ENCODE results near the gene TEAD1. TPM values are rescaled to one million over a fixed set of nuclear protein-coding genes. Genes with fewer than 3 reads are reported as not detected.

TEAD1 gene
- total and polyA plus RNA-seq, 3 experiments from 2014 or later = 0.59 to 0.89 TPM; not detected in 1

- Histone ChIP-seq H3K9me3 (ENCODE audit: low read length) (no peaks in the 10 kb centered on the region), H3K27ac (ENCODE audit: low read depth, low read length) (no peak overlapping the region), H3K36me3 (ENCODE audit: insufficient read depth, low read length) (no peaks in the 10 kb centered on the region), H3K4me3 (ENCODE audit: low read length) (no peak overlapping the region), H3K4me1 (ENCODE audit: insufficient read depth, low read length) (no peaks in the 10 kb centered on the region), H3K27me3 (ENCODE audit: insufficient read depth, low read length, poor library complexity, severe bottlenecking) (no peaks in the 10 kb centered on the region)
- Mint-ChIP-seq H3K36me3 (peaks cover 0 to 1% (median 0%) of the 10 kb centered on the region in 3 donors), H3K27ac (no peak overlapping the region), H3K27me3 (peaks cover 9 to 28% of the 10 kb centered on the region in 2 donors), H3K9me3 (no peaks in the 10 kb centered on the region), H3K4me3 (no peak overlapping the region), H3K4me1 (no peaks in the 10 kb centered on the region)
- DNase-seq = no peak
- ChIA-PET CTCF (interaction anchor here (0.9 kb wide), 1 partner anchor 9 kb away, joined by 3 read pairs; no protein-coding TSS in a partner anchor), POLR2A (no interaction called here)
Observed at GRCh38 chr11:12897390-12897789, 223.2 kb downstream of the TEAD1 start.

DNA sequence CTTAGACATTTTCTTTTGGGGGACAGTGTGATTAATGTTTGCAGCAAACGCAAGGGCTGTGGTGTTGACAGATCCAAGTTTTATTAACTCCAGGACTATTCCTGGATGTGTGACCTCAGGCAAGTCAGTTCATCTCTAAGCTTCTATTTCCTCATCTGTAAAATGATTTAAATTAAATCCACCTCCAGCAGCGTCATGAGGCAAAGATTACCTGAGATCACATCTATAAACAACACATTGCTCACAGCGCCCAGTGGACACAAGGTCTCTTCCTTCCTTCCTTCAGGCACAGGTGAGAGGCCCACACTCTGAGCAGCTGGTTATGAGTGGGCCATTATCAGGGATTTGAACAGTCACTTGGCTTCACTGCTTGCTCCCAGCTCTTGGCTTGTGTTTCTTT lies 223.6 kb downstream of the TEAD1 start:
- H3K4me1 ChIP-seq (ENCODE audit: insufficient read depth, low read length) = no peaks in the 10 kb centered on the region
- Mint-ChIP-seq H3K9me3 (no peaks in the 10 kb centered on the region), H3K27me3 (peaks cover 10 to 28% of the 10 kb centered on the region in 2 donors), H3K4me1 (no peaks in the 10 kb centered on the region), H3K36me3 (peaks cover 0 to 1% (median 0%) of the 10 kb centered on the region in 3 donors), H3K27ac (no peak overlapping the region), H3K4me3 (no peak overlapping the region)
- no peak overlapping the region for H3K27ac ChIP-seq (ENCODE audit: low read depth, low read length)
- H3K4me3 ChIP-seq (ENCODE audit: low read length) = no peak overlapping the region
- ChIA-PET POLR2A (no interaction called here), CTCF (interaction anchor here (0.9 to 1.3 kb wide), 2 partner anchors 9 to 566 kb away, joined by 3 to 6 read pairs; no protein-coding TSS in a partner anchor)
- H3K27me3 ChIP-seq (ENCODE audit: insufficient read depth, low read length, poor library complexity, severe bottlenecking) = no peaks in the 10 kb centered on the region
- no peaks in the 10 kb centered on the region for H3K9me3 ChIP-seq (ENCODE audit: low read length)
- no peaks in the 10 kb centered on the region for H3K36me3 ChIP-seq (ENCODE audit: insufficient read depth, low read length)
- DNase-seq = no peak

GRCh38 chr11:12900496-12900895 lies 226.3 kb downstream of the TEAD1 start:
- Histone ChIP-seq H3K9me3 (ENCODE audit: low read length) (no peaks in the 10 kb centered on the region), H3K27me3 (ENCODE audit: insufficient read depth, low read length, poor library complexity, severe bottlenecking) (no peaks in the 10 kb centered on the region), H3K36me3 (ENCODE audit: insufficient read depth, low read length) (no peaks in the 10 kb centered on the region), H3K4me3 (ENCODE audit: low read length) (no peak overlapping the region), H3K27ac (ENCODE audit: low read depth, low read length) (no peak overlapping the region), H3K4me1 (ENCODE audit: insufficient read depth, low read length) (no peaks in the 10 kb centered on the region)
- no peaks in the 10 kb centered on the region for H3K9me3 Mint-ChIP-seq
- CTCF ChIA-PET = no interaction called here
- no peak overlapping the region for H3K27ac Mint-ChIP-seq
- no peaks in the 10 kb centered on the region for H3K4me1 Mint-ChIP-seq
- H3K27me3 Mint-ChIP-seq = peaks cover 15 to 33% of the 10 kb centered on the region in 2 donors
- POLR2A ChIA-PET = no interaction called here
- DNase-seq = no peak
- peaks cover 0 to 1% (median 0%) of the 10 kb centered on the region in 3 donors for H3K36me3 Mint-ChIP-seq
- no peak overlapping the region for H3K4me3 Mint-ChIP-seq

DNA sequence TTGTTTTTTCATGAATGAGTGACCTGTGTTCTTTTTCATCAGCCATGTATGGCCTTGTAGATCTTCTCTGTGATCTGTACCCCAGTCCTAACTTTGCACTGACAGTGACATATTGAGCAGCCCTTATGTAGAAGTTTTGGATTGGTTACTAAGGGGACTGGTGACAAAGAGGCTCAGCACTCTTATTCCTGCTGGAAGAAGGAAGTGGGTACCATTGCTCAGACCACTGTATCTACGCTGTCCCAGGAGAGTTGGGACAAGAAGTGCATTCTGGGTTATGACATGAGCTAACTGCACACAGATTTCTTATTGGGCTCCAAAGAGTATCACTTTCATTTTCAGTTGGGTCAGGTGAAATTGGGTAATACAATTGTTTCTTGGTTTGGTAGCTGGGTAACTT lies 227.1 kb downstream of the TEAD1 start:
- ChIA-PET POLR2A (no interaction called here), CTCF (no interaction called here)
- Mint-ChIP-seq H3K27ac (no peak overlapping the region), H3K9me3 (no peaks in the 10 kb centered on the region), H3K36me3 (peaks cover 0 to 1% (median 0%) of the 10 kb centered on the region in 3 donors), H3K4me1 (no peaks in the 10 kb centered on the region), H3K27me3 (peaks cover 12 to 35% of the 10 kb centered on the region in 2 donors), H3K4me3 (no peak overlapping the region)
- no peaks in the 10 kb centered on the region for H3K4me1 ChIP-seq (ENCODE audit: insufficient read depth, low read length)
- no peak overlapping the region for H3K27ac ChIP-seq (ENCODE audit: low read depth, low read length)
- no peak for DNase-seq
- H3K9me3 ChIP-seq (ENCODE audit: low read length) = no peaks in the 10 kb centered on the region
- no peaks in the 10 kb centered on the region for H3K36me3 ChIP-seq (ENCODE audit: insufficient read depth, low read length)
- H3K4me3 ChIP-seq (ENCODE audit: low read length) = no peak overlapping the region
- no peaks in the 10 kb centered on the region for H3K27me3 ChIP-seq (ENCODE audit: insufficient read depth, low read length, poor library complexity, severe bottlenecking)

GRCh38 chr11:12901874-12902481 lies 227.8 kb downstream of the TEAD1 start:
- Histone ChIP-seq H3K9me3 (ENCODE audit: low read length) (no peaks in the 10 kb centered on the region), H3K4me1 (ENCODE audit: insufficient read depth, low read length) (no peaks in the 10 kb centered on the region), H3K4me3 (ENCODE audit: low read length) (no peak overlapping the region), H3K36me3 (ENCODE audit: insufficient read depth, low read length) (no peaks in the 10 kb centered on the region), H3K27ac (ENCODE audit: low read depth, low read length) (no peak overlapping the region), H3K27me3 (ENCODE audit: insufficient read depth, low read length, poor library complexity, severe bottlenecking) (no peaks in the 10 kb centered on the region)
- ChIA-PET CTCF (no interaction called here), POLR2A (interaction anchor here (0.6 kb wide), 1 partner anchor 215 kb away, joined by 3 read pairs; no protein-coding TSS in a partner anchor)
- no peak overlapping the region for H3K4me3 Mint-ChIP-seq
- H3K27ac Mint-ChIP-seq = no peak overlapping the region
- peaks cover 15 to 36% of the 10 kb centered on the region in 2 donors for H3K27me3 Mint-ChIP-seq
- H3K9me3 Mint-ChIP-seq = no peaks in the 10 kb centered on the region
- H3K4me1 Mint-ChIP-seq = no peaks in the 10 kb centered on the region
- DNase-seq = no peak
- H3K36me3 Mint-ChIP-seq = peaks cover 0 to 1% (median 0%) of the 10 kb centered on the region in 3 donors

DNA sequence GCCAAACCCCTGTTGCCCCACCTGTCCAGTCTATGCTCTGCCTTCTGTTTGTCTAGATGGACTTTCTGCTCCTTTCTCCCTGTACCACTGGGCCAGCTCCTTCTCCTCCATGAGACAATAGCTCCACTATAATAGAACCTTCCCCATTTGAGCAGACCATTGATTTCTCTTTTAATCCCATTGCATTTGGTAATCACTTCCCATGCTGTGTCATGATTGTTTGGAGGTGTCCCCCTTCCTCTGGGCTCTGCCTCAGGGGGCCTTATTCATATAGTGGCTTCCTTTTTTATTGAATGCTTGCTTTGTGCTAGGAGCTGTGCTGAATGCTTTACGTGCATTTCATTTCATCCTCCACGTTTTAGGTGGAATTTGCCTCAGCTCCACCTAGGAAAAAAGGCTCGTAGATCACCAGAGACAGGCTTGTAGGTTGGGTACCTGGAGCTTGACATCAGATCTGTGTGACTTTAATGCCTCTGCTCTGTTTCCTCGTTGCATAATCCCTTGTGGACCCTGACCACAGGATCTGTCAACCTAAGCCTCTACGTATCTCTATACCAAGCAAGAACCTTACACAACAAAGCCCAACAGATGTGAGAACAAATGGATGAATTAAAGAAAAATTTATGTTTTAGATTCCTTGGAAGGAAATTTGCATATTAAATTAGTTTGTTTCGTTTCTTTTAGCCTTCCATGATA lies 228.7 kb downstream of the TEAD1 start:
- no peak overlapping the region for H3K4me3 ChIP-seq (ENCODE audit: low read length)
- Mint-ChIP-seq H3K9me3 (no peaks in the 10 kb centered on the region), H3K4me3 (no peak overlapping the region), H3K4me1 (no peaks in the 10 kb centered on the region), H3K27me3 (peaks cover 15 to 34% of the 10 kb centered on the region in 2 donors), H3K27ac (no peak overlapping the region), H3K36me3 (peaks cover 0 to 1% (median 0%) of the 10 kb centered on the region in 3 donors)
- POLR2A ChIA-PET = no interaction called here
- no peaks in the 10 kb centered on the region for H3K36me3 ChIP-seq (ENCODE audit: insufficient read depth, low read length)
- no peaks in the 10 kb centered on the region for H3K27me3 ChIP-seq (ENCODE audit: insufficient read depth, low read length, poor library complexity, severe bottlenecking)
- H3K9me3 ChIP-seq (ENCODE audit: low read length) = no peaks in the 10 kb centered on the region
- no peak for DNase-seq
- CTCF ChIA-PET = no interaction called here
- H3K27ac ChIP-seq (ENCODE audit: low read depth, low read length) = no peak overlapping the region
- no peaks in the 10 kb centered on the region for H3K4me1 ChIP-seq (ENCODE audit: insufficient read depth, low read length)

- ChIA-PET POLR2A (no interaction called here), CTCF (interaction anchor here (0.6 kb wide), 1 partner anchor 16 kb away, joined by 3 read pairs; no protein-coding TSS in a partner anchor)
- Histone ChIP-seq H3K27ac (ENCODE audit: low read depth, low read length) (no peak overlapping the region), H3K4me3 (ENCODE audit: low read length) (no peak overlapping the region), H3K4me1 (ENCODE audit: insufficient read depth, low read length) (no peaks in the 10 kb centered on the region), H3K27me3 (ENCODE audit: insufficient read depth, low read length, poor library complexity, severe bottlenecking) (no peaks in the 10 kb centered on the region), H3K9me3 (ENCODE audit: low read length) (no peaks in the 10 kb centered on the region), H3K36me3 (ENCODE audit: insufficient read depth, low read length) (no peaks in the 10 kb centered on the region)
- no peak overlapping the region for H3K4me3 Mint-ChIP-seq
- no peaks in the 10 kb centered on the region for H3K9me3 Mint-ChIP-seq
- peaks cover 14 to 38% of the 10 kb centered on the region in 2 donors for H3K27me3 Mint-ChIP-seq
- DNase-seq = no peak
- H3K4me1 Mint-ChIP-seq = no peaks in the 10 kb centered on the region
- H3K36me3 Mint-ChIP-seq = no peaks in the 10 kb centered on the region
- H3K27ac Mint-ChIP-seq = no peak overlapping the region
Observed at GRCh38 chr11:12905435-12905834, 231.2 kb downstream of the TEAD1 start.

DNA sequence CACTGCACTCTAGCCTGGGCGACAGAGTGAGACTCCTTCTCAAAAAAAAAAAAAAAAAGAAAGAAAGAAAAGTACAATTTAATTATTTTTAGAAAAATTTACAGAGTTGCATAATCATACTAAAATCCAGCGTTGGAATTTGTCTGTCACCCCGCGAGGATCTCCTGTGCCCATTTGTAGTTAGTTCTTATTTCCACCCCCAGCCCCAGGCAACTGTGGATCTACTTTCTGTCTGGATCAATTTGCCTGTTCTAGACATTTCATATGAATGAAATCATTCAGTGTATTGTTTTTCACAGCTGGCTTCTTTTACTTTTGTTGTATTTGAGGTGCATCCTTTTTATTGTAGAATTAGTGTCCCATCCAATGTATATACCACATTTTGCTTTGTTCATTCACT lies 232.3 kb downstream of the TEAD1 start:
- H3K36me3 Mint-ChIP-seq = no peaks in the 10 kb centered on the region
- Histone ChIP-seq H3K27me3 (ENCODE audit: insufficient read depth, low read length, poor library complexity, severe bottlenecking) (no peaks in the 10 kb centered on the region), H3K4me3 (ENCODE audit: low read length) (no peak overlapping the region), H3K27ac (ENCODE audit: low read depth, low read length) (no peak overlapping the region), H3K4me1 (ENCODE audit: insufficient read depth, low read length) (no peaks in the 10 kb centered on the region), H3K36me3 (ENCODE audit: insufficient read depth, low read length) (no peaks in the 10 kb centered on the region), H3K9me3 (ENCODE audit: low read length) (no peaks in the 10 kb centered on the region)
- DNase-seq = no peak
- H3K27me3 Mint-ChIP-seq = peaks cover 12 to 30% of the 10 kb centered on the region in 2 donors
- CTCF ChIA-PET = no interaction called here
- no peak overlapping the region for H3K27ac Mint-ChIP-seq
- H3K9me3 Mint-ChIP-seq = no peaks in the 10 kb centered on the region
- POLR2A ChIA-PET = no interaction called here
- no peak overlapping the region for H3K4me3 Mint-ChIP-seq
- H3K4me1 Mint-ChIP-seq = no peaks in the 10 kb centered on the region
